ENCODE results near the gene OR51B2.

The OR51B2 gene

GRCh38 chr11:5310423-5310822, 13.7 kb downstream of the OR51B2 start:
- no peak for TF ChIP-seq CTCF (IDR thresholded peaks at IDR 0.05; ENCODE audit: control insufficient read depth, insufficient read depth, low read depth, low read length, missing control alignments)
- DNase-seq (ENCODE audit: low read depth), result no peak
- H3K4me3 ChIP-seq (ENCODE audit: control insufficient read depth, low read depth, low read length), result no peak overlapping the region

GRCh38 chr11:5307256-5308019, 16.7 kb downstream of the OR51B2 start:
- TF ChIP-seq CTCF (IDR thresholded peaks at IDR 0.05; ENCODE audit: control insufficient read depth, insufficient read depth, low read depth, low read length, missing control alignments), result no peak

DNA sequence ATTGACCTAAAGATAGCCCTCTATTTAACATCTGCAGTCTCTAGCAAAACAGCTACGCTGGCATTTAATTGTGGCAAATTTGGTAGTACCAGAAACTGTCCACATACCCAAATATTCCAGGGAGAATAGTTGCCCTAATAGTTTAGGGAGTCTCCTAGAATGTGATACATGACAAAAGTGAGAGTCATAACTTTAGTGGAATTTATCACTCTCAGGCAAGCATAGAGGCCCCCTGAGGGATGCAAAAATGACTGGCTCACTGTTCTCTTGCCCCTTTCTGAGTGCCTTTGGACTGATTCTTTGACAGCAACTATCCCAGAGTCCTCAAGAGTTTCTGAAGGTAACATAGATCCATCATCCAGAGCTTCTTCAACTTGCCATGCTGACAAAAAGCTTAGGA, 20.1 kb downstream of the OR51B2 start:
- H3K4me3 ChIP-seq (ENCODE audit: control insufficient read depth, low read depth, low read length), result no peak overlapping the region
- DNase-seq (ENCODE audit: low read depth), result no peak
- TF ChIP-seq CTCF (IDR thresholded peaks at IDR 0.05; ENCODE audit: control insufficient read depth, insufficient read depth, low read depth, low read length, missing control alignments), result no peak

More at GRCh38 chr11:5307256-5308019, 16.7 kb downstream of the OR51B2 start:
- DNase-seq (ENCODE audit: low read depth), result no peak
- H3K4me3 ChIP-seq (ENCODE audit: control insufficient read depth, low read depth, low read length), result no peak overlapping the region

DNA sequence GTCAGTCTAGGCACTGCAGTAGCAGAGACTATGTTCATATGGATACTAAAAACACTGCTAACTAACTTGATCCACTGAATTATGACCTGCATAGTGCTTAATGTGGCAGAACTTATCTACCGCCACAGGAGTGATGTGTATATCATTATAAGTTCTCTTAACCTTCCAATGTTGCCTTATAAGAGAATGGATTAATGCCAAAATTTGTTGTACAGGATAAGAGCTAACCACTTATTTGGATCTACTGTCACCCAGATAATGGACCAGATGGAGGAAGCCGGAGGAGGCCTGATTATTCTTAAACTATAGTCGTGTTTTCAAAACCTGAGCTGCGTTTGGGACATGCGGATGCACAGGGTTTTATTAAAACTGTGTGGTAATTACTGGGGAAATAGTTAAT, 20.5 kb downstream of the OR51B2 start:
- TF ChIP-seq CTCF (IDR thresholded peaks at IDR 0.05; ENCODE audit: control insufficient read depth, insufficient read depth, low read depth, low read length, missing control alignments), result no peak
- DNase-seq (ENCODE audit: low read depth), result no peak
- no peak overlapping the region for H3K4me3 ChIP-seq (ENCODE audit: control insufficient read depth, low read depth, low read length)

DNA sequence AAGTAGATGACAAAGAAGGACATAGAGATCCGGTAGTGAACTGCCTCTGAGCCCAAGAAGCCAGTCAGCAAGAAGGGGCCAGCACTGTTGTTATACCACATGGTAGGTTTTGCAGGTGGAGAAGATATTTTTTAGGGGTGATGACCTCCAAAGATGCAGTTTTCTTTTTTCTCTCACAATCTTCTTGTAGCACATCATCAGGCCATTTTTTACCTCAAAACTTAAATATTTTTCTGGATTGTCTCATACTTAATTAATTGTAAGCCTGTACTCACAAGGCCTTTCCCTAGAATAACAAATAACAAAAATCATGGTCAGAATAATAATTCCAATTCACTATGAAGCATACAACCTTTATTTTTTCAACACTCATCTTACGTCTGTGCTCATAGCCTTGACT, 22.3 kb downstream of the OR51B2 start, which contains the start of gene OR51B4:
OR51B4 (minus strand) TSS at position 101 of the 400 bp plus-strand sequence; CDS start at position 101, 0 bp downstream.
- no peak within 1 kb of the TSS for H3K4me3 ChIP-seq (ENCODE audit: control insufficient read depth, low read depth, low read length)
- no peak for TF ChIP-seq CTCF (IDR thresholded peaks at IDR 0.05; ENCODE audit: control insufficient read depth, insufficient read depth, low read depth, low read length, missing control alignments)
- DNase-seq (ENCODE audit: low read depth), result no peak

DNA sequence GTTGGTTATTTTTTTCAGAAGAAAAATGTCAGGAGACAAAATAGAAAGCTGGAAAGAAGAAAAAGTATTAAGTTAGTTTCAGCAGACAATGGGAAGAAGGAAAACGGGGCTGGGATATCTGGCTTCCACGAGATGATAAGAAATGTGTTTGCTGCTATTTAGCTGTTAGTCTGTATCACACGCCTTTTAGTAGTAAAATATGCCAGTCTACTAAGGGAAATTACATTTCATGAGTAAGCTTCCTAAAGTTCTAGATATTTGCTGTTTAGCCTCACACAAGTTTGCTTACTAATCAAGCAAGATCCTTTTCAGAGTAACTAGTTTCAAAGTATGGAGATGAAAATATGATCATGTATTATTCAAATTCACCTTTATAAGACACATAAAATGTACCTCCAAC, 23.8 kb downstream of the OR51B2 start:
- DNase-seq (ENCODE audit: low read depth), result no peak
- TF ChIP-seq CTCF (IDR thresholded peaks at IDR 0.05; ENCODE audit: control insufficient read depth, insufficient read depth, low read depth, low read length, missing control alignments), result no peak
- no peak overlapping the region for H3K4me3 ChIP-seq (ENCODE audit: control insufficient read depth, low read depth, low read length)
